Right hindlimb (tissue), 1 donor: ENCODE data around the gene ANKRD13D.

Experiments
- DNase-seq: peaks from one replicate; pipeline ENCODE4 v3.0.0-alpha.2; 2018

ANKRD13D gene

DNA sequence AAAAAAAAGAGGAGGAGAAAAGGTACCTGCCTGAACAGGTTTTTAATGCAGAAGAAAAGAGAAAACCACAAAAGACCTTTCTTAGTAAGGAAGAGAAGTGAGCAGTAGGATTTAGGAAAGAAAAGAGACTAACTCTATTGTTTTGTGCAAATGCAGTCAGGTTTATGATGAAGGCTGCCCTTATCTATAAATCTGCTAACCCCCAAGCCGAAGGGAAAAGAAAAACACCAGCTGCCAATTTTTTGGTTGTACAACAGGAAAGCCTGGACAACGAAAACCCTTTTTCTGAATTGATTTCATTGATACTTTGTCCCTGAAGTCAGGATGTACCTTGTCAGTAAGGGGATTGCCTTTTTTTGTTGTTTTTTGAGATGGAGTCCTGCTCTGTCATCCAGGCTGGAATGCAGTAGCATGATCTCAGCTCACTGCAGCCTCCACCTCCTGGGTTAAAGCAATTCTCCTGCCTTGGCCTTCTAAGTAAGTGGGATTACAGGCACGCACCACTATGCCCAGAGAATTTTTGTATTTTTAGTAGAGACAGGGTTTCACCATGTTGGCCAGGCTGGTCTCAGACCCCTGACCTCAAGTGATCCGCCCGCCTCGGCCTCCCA lies 43.1 kb downstream of the ANKRD13D start:
- no peak for DNase-seq

DNA sequence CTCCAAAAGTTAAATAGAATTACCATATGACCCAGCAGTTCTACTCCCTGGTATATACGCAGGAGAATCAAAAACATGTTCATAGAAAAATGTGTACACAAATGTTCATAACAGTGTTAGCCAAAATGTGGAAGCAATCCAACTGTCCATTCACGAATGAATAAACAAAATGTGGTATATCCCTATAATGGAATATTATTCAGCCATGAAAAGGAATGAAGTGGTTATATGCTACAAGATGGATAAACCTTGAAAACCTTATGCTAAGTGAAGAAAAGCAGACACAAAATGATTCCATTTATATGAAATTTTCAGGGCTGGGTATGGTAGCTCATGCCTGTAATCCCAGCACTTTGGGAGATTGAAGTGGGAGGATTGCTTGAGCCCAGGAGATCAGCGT lies 48.2 kb downstream of the ANKRD13D start:
- no peak for DNase-seq

DNA sequence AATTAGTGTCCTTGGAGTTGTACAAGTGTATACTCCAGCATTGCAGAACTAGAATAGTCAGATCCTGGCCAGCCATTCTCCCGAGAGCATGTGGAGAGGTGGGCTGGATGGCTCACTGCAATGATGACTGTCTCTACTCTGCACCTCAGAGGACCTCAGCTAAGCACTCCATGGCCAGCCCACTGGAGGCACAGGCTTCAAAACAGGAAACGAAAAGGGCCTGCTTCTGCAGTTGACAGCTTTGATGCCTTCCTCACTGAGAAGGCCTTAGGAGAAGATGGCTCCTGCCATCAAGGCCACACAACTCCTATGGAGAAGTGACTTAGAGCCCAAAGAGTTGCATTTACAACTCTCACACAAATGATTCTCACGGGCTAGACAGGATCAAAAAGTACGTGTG lies 55.2 kb downstream of the ANKRD13D start:
- DNase-seq, result no peak

DNA sequence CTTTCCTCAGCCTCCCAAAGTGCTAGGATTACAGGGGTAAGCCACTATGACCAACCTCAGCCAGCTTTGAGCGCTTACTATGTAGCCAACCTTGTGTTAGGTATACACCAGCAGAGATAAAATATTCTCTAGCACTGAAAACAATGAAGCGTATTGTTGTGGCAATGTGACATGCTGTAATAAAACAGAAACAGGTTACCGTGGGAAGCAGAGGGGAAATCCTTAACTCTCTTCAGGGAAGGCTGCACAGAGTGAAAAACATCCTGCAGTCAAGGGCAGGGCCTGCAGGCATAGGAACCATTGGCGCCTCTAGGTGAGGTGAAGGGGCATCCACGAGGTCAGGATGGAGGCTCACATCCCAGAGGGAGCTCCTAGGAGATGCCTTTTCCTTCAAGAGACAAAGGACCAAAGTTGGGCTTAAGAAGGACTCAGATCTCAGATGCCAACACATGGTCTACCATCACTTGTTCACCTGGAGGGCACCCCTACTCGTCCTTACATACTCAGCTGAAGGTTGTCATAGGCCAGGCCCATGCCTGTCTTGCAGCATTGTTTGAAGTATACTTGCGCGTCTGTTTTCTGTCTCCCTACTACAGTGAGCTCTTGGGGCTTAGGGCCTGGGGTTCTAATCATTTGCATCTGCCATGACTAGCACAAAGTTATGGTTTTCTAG lies 56.3 kb downstream of the ANKRD13D start:
- DNase-seq, result no peak

DNA sequence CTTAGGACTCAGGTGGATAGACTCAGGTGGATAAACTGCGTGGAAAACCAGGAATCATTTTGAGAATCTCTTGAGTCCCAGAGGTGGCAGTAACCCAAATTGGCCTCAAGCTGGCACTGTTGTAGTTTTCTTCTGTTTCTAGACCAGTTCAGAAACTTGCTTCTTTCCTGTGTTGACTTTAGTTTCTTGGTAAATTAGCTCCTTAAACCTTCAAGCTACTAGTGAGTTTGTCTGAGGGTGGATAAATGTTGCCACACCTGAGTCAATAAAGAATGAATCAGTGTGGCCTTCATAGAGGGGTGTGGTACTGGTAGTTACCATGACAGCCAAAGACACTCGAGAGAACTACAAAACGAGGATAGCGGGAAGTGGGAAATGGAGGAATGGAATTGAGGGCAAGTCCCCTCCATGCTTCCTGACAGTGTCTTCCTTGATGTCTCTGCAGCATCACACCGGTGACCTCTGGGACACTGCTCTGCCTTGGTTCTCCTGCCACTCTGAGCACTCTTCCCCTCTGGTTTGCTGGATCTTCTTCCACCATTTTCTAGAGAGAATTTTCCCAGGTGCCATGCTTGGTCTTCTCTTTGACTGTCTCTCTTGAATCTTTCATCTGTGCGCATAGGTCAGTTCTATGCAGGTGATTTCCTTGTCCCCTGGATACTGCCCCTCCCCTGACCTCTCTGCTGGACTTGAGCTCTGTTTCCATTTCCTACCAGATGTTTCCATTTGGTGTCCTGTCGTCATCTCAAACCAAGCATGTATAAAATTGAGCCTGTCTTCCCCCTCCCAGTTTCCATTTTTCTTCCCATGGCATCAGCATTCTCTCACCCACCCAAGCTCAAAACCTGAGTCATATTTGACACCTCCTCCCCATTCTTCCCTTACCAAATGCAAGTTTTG lies 57.1 kb downstream of the ANKRD13D start:
- no peak for DNase-seq

DNA sequence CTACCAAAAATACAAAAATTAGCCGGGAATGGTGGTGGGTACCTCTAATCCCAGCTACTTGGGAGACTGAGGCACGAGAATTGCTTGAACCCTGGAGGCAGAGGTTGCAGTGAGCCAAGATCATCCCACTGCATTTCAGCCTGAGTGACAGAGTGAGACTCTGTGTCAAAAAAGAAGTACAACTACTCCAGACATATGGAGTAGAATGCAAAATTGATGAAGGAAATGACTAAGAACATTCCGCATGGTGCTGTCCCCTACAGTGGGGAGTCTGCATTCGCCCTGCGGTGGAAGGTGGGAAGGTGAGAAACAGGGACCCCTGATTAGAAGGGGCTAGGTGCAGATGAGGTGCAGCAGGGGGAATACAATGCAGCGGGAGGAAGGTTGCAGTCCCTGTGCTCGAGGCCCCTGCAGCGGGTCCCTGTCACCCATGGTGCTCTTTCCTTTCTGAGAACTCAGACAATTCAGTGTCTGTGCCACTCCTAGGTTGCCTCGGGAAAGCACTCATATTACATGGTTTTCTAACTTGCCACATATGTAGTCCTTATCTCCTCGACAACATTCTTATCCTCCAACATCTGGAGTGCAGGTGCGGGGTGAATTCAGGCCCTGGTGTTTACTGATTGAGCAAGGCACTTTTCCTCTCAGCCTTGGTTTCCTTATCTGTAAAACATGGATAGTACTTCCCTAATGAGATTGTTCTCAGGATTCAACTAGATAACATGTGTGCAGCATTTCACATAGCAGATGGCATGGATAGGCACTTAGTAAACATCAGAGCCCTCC lies 59.1 kb downstream of the ANKRD13D start:
- no peak for DNase-seq

DNA sequence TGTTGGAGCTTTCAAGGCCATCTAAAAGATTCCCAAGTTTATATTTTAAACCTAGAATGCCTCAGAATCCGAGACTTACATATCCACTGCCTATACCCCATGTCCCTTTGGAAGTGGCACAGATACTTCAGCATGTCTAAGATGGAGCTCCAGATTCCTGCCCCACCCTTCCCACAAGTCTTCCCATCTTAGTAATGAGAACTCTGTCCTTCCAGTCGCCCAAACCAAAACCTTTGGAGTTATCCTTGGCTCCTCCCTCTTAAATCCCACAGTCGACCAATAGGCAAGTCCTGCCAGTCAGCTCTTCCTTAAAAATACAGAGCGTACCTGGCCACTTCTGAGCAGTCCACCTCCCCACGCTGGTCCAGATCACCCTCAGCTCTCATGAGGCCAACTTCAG lies 59.9 kb downstream of the ANKRD13D start:
- DNase-seq, result no peak

DNA sequence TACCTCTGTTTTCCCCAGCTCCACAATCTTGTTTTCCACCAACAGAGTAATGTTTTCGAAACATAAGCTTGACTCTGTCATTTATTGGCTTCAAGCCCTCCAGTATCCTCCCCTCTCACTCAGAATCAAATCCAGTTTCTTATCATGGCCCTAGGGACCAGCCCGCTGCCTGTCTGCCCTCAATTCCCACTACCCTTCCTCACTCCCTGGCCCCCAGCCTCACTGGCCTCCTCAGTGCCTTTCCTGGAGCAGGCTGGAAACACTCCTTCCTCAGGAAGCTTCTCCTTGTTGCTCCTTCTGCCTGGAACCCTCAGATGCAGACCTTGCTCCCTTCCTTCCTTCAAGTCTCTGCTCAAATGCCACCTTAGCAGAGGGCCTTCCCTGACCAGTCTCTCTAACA lies 60.4 kb downstream of the ANKRD13D start:
- no peak for DNase-seq

DNA sequence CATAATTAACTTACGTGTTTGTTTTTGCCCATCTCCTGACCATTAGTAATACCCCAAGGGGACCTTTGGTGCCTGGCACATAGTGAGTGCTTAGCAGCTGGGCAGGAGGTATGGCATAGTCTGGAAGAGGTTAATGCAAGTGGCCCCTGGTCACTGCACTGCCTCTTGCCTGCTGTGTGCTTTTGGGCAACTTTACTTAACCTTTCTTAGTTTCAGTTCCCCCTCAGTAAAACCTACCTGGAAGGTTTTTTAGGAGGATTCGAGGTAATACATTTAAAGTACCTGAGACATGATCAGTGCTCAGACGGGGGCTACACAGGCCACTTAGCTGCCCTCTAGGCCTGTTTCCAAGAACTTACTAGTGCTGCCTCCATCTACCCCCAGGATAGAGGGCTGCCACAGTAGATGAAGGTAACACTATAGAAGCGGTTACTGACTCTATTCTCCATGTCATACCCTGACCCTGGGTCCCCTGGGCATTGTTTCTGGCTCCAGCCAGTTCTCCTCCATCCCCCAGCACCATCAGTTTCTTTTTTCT lies 60.9 kb downstream of the ANKRD13D start:
- DNase-seq, result no peak

DNA sequence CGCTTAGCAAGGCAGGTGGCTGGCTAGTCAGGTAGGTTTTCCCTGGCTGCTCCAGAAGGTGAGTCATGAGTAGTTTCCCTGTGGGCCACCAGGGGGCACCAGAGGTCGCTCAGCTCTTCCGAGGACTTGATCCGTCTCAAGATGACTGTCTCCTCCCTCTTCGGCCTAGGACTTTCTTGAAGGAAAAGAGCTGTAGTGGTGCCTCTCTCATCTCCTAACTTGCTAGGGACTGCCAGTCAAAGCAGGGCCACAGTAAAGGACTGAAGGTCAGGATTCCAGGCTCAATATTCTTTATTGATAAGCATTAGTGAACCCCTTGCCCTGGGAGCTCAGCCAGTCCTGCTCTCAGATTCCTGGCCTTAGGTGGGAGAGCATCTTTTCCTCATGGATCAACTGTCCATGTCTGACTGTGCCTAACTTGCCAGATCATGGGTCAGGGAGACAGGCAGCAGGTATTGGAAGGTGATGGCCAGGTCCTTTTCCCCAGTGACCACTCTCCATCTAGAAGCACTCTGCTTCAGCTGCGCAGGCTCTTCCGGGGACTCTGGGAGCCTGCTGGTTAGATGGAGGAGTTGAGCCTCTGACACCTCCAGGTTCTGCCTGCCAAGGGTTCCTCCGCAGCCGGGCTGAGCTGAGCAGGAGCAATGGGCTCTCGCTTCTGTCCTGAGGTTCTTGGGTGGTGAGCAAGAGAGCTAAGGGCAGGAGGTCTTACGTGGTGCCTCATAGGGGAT lies 62.3 kb downstream of the ANKRD13D start:
- DNase-seq, result peak; percentile 68
